Psoas muscle (tissue), 8 donors: Measurements from ENCODE around the gene ARHGAP10. TPM values are rescaled to one million over a fixed set of nuclear protein-coding genes. Genes with fewer than 3 reads are reported as not detected.

ENCODE experiments used
- ATAC-seq, 4 donors: fragments of 200-7000 bp; cut with Tn5 transposase; one replicate each; pipeline ENCODE4 v1.9.1; 2020; ENCODE audit warnings: moderate library complexity in 3 of 4, mild to moderate bottlenecking in 2 of 4
- DNase-seq, 2 donors: peaks; one replicate each; pipeline ENCODE4 v3.0.0-alpha.2; 2020
- H3K27ac ChIP-seq: fragments of 200-600 bp; one replicate; pipeline ENCODE4 v1.8.0; 2022
- H3K27me3 ChIP-seq, 3 donors: fragments of 200-600 bp in 1 of 3; one replicate each; pipeline versions ENCODE4 v1.6.1 to v1.8.0; 2013 to 2022; ENCODE audit warnings: low read length in 2 of 3, mild to moderate bottlenecking in 2 of 3, moderate library complexity in 1 of 3; ENCODE audit not compliant: insufficient read depth in 3 of 3
- H3K36me3 ChIP-seq, 2 donors: fragments of 200-600 bp in 1 of 2; one replicate each; pipeline versions ENCODE4 v1.6.1 to v1.8.0; 2013 to 2022; ENCODE audit warnings: low read depth in 1 of 2, mild to moderate bottlenecking in 1 of 2, moderate library complexity in 1 of 2; ENCODE audit not compliant: insufficient read depth in 1 of 2
- H3K4me1 ChIP-seq: fragments of 200-600 bp; one replicate; pipeline ENCODE4 v1.8.0; 2022
- H3K4me3 ChIP-seq: fragments of 200-600 bp; one replicate; pipeline ENCODE4 v1.8.0; 2022; ENCODE audit warnings: mild to moderate bottlenecking
- H3K9me3 ChIP-seq: fragments of 200-600 bp; one replicate; pipeline ENCODE4 v1.8.0; 2022
- WGBS, 3 donors: extraction: QIAGEN DNeasy Blood & Tissue Kit; methylation state at CpG; one replicate each; pipeline versions ENCODE4 v1.1.6 to v1.1.7; 2013; 5-methylcytosine and 5-hydroxymethylcytosine counted together
- intact Hi-C, 2 donors: fragments of 100-400 bp; cut with DNase I; formaldehyde crosslinking; loops; one replicate each; pipeline versions ENCODE4 v1.11.0 to v1.14.2; 2022
- polyA plus RNA-seq, 3 donors: library from polyadenylated mRNA; stranded (reverse); fragments of 200-250 nt; gene quantifications; one replicate each; pipeline ENCODE4 v1.2.3, GENCODE V29; 2013
- total RNA-seq, 4 donors: library from RNA; stranded (reverse); fragmentation: NEBNext Ultra II Directional in 2 of 4; extraction: Animal tissue kit (Norgen Biotek cat#: 25700) in 2 of 4; gene quantifications; one replicate each; pipeline versions ENCODE4 v1.2.1 to v1.2.4, GENCODE V29; 2021 to 2023
- TF ChIP-seq, protein P1 (sequence below): fragments of 200-600 bp; IDR thresholded peaks from one replicate; pipeline ENCODE4 v1.8.0; 2022; ENCODE audit warnings: antibody characterized with exemption
- donor health status: healthy with polysubstance abuse.
- donor health status: DM: no; HTN: no; CAD: no; lungs with moderate emphysema.
- donor health status: Bipolar disorder and iron deficiency.
- donor health status: healthy.
- donor health status: DM: yes; HTN: yes; CAD: no.
- donor health status: DM: no; HTN: no; CAD: no.
- donor health status: DM: no; HTN: no; CAD: no.
- donor health status: DM: yes; HTN: yes; CAD: no.

Gene ARHGAP10
- total and polyA plus RNA-seq, 7 donors: 28.8 to 43.5 (median 34.0) TPM

GRCh38 chr4:147733716-147734344 lies 1.9 kb downstream of the ARHGAP10 start:
- intact Hi-C loops: loop anchor here (5.0 kb wide), 4 partner anchors 38 to 98 kb away; no protein-coding TSS in a partner anchor
- peaks cover 48% of the 10 kb centered on the region for H3K4me1 ChIP-seq
- TF ChIP-seq, protein P1, sequence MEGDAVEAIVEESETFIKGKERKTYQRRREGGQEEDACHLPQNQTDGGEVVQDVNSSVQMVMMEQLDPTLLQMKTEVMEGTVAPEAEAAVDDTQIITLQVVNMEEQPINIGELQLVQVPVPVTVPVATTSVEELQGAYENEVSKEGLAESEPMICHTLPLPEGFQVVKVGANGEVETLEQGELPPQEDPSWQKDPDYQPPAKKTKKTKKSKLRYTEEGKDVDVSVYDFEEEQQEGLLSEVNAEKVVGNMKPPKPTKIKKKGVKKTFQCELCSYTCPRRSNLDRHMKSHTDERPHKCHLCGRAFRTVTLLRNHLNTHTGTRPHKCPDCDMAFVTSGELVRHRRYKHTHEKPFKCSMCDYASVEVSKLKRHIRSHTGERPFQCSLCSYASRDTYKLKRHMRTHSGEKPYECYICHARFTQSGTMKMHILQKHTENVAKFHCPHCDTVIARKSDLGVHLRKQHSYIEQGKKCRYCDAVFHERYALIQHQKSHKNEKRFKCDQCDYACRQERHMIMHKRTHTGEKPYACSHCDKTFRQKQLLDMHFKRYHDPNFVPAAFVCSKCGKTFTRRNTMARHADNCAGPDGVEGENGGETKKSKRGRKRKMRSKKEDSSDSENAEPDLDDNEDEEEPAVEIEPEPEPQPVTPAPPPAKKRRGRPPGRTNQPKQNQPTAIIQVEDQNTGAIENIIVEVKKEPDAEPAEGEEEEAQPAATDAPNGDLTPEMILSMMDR: no peak
- ATAC-seq (peak; percentile 56 to 81 (median 74)), DNase-seq (peak; percentile 17 to 68)
- no peaks in the 10 kb centered on the region for H3K27me3 ChIP-seq
- H3K4me3 ChIP-seq: peak overlapping the region; percentile 93
- no peaks in the 10 kb centered on the region for H3K36me3 ChIP-seq
- WGBS, 3 donors: 17 to 28% (median 28%) methylated on average over 5 of the region's 5 CpGs
- H3K9me3 ChIP-seq: no peaks in the 10 kb centered on the region
- peak overlapping the region; percentile 97 for H3K27ac ChIP-seq

DNA sequence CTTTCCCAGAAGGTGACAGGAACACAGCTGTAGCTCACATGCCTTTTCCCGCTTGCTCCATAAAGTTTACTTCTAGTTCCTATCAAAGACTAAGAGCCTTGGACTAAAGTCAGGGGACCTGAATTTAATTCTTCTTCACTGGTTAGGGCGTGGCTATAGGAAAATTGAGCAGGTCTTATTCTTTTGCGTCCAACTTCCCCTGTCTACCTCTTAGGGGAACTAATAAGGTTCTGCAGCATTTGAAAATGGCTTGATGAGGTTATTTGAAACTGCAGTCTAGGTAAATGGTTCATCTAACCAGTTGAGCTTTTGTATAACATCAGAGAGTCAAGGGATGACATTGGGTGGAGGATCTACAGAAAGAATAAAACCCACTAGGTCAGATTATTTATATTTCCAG lies 2.6 kb downstream of the ARHGAP10 start:
- DNase-seq (no peak), ATAC-seq (no peak)
- 44 to 59% (median 45%) methylated on average over 3 of the region's 3 CpGs for WGBS, 3 donors
- H3K27ac ChIP-seq: peak overlapping the region; percentile 97
- intact Hi-C loops: loop anchor here (5.0 kb wide), 4 partner anchors 38 to 98 kb away; no protein-coding TSS in a partner anchor
- no peaks in the 10 kb centered on the region for H3K9me3 ChIP-seq
- TF ChIP-seq, protein P1: no peak
- H3K27me3 ChIP-seq: no peaks in the 10 kb centered on the region
- peaks cover 53% of the 10 kb centered on the region for H3K4me1 ChIP-seq
- H3K36me3 ChIP-seq: no peaks in the 10 kb centered on the region
- H3K4me3 ChIP-seq: peak overlapping the region; percentile 93

- peak overlapping the region; percentile 97 for H3K27ac ChIP-seq
- H3K36me3 ChIP-seq: no peaks in the 10 kb centered on the region
- H3K9me3 ChIP-seq: no peaks in the 10 kb centered on the region
- TF ChIP-seq, protein P1: no peak
- H3K27me3 ChIP-seq: no peaks in the 10 kb centered on the region
- WGBS, 3 donors: 79 to 84% (median 79%) methylated on average over 6 of the region's 6 CpGs
- peaks cover 63% of the 10 kb centered on the region for H3K4me1 ChIP-seq
- peak overlapping the region; percentile 93 for H3K4me3 ChIP-seq
- DNase-seq (no peak), ATAC-seq (no peak)
- intact Hi-C loops: no loop called here
These were observed 3.8 kb downstream of the ARHGAP10 start for GRCh38 chr4:147735413-147736301.

GRCh38 chr4:147736458-147736857 lies 4.6 kb downstream of the ARHGAP10 start:
- intact Hi-C loops: no loop called here
- WGBS, 3 donors: 59 to 67% (median 59%) methylated on average over 3 of the region's 3 CpGs

More at GRCh38 chr4:147736458-147736857, 4.6 kb downstream of the ARHGAP10 start:
- H3K36me3 ChIP-seq: no peaks in the 10 kb centered on the region
- H3K27ac ChIP-seq: peak overlapping the region; percentile 39
- no peak for DNase-seq
- no peak for ATAC-seq
- no peaks in the 10 kb centered on the region for H3K27me3 ChIP-seq
- no peaks in the 10 kb centered on the region for H3K9me3 ChIP-seq
- TF ChIP-seq, protein P1: no peak
- H3K4me1 ChIP-seq: peaks cover 70% of the 10 kb centered on the region
- H3K4me3 ChIP-seq: no peak overlapping the region
